Measurements from ENCODE around the gene SCYL2.
"Not testable (repeated sequence)": the region's sequence is repeated elsewhere in the genome, so short reads cannot be mapped to it uniquely, and the experiment has no call there.

SCYL2 gene

GRCh38 chr12:100274291-100274690, 7.3 kb downstream of the SCYL2 start:
- H3K4me3 ChIP-seq (ENCODE audit: low read length), result no peak overlapping the region
- TF ChIP-seq ZNF274 (IDR thresholded peaks at IDR 0.05; ENCODE audit: low read depth, low read length), result no peak

GRCh38 chr12:100279159-100279558, 12.2 kb downstream of the SCYL2 start:
- TF ChIP-seq ZNF274 (IDR thresholded peaks at IDR 0.05; ENCODE audit: low read depth, low read length), result no peak
- H3K4me3 ChIP-seq (ENCODE audit: low read length), result no peak overlapping the region

- TF ChIP-seq ZNF274 (IDR thresholded peaks at IDR 0.05; ENCODE audit: low read depth, low read length), result no peak
- H3K4me3 ChIP-seq (ENCODE audit: low read length), result no peak overlapping the region
These were observed 12.7 kb downstream of the SCYL2 start for GRCh38 chr12:100279607-100280244.

- H3K4me3 ChIP-seq (ENCODE audit: low read length), result not testable (repeated sequence)
These were observed 17.6 kb downstream of the SCYL2 start for GRCh38 chr12:100284556-100284955.

GRCh38 chr12:100289038-100289437, 22.1 kb downstream of the SCYL2 start:
- no peak overlapping the region for H3K4me3 ChIP-seq (ENCODE audit: low read length)
- no peak for TF ChIP-seq ZNF274 (IDR thresholded peaks at IDR 0.05; ENCODE audit: low read depth, low read length)

- H3K4me3 ChIP-seq (ENCODE audit: low read length), result no peak overlapping the region
- no peak for TF ChIP-seq ZNF274 (IDR thresholded peaks at IDR 0.05; ENCODE audit: low read depth, low read length)
These were observed 23.0 kb downstream of the SCYL2 start for GRCh38 chr12:100290016-100290415.

- H3K4me3 ChIP-seq (ENCODE audit: low read length), result no peak overlapping the region
- no peak for TF ChIP-seq ZNF274 (IDR thresholded peaks at IDR 0.05; ENCODE audit: low read depth, low read length)
These were observed 26.0 kb downstream of the SCYL2 start for GRCh38 chr12:100293017-100293416.

GRCh38 chr12:100294366-100294765, 27.4 kb downstream of the SCYL2 start:
- H3K4me3 ChIP-seq (ENCODE audit: low read length), result not testable (repeated sequence)

- TF ChIP-seq ZNF274 (IDR thresholded peaks at IDR 0.05; ENCODE audit: low read depth, low read length), result no peak
- no peak overlapping the region for H3K4me3 ChIP-seq (ENCODE audit: low read length)
These were observed 29.0 kb downstream of the SCYL2 start for GRCh38 chr12:100295764-100296555.

GRCh38 chr12:100302081-100302480, 35.1 kb downstream of the SCYL2 start:
- no peak overlapping the region for H3K4me3 ChIP-seq (ENCODE audit: low read length)
- no peak for TF ChIP-seq ZNF274 (IDR thresholded peaks at IDR 0.05; ENCODE audit: low read depth, low read length)

GRCh38 chr12:100303831-100304230, 36.9 kb downstream of the SCYL2 start:
- H3K4me3 ChIP-seq (ENCODE audit: low read length), result no peak overlapping the region
- no peak for TF ChIP-seq ZNF274 (IDR thresholded peaks at IDR 0.05; ENCODE audit: low read depth, low read length)

GRCh38 chr12:100304334-100304733, 37.4 kb downstream of the SCYL2 start:
- H3K4me3 ChIP-seq (ENCODE audit: low read length), result not testable (repeated sequence)

- H3K4me3 ChIP-seq (ENCODE audit: low read length), result not testable (repeated sequence)
These were observed 41.2 kb downstream of the SCYL2 start for GRCh38 chr12:100308138-100308537.

GRCh38 chr12:100311317-100311716, 44.3 kb downstream of the SCYL2 start:
- no peak for TF ChIP-seq ZNF274 (IDR thresholded peaks at IDR 0.05; ENCODE audit: low read depth, low read length)
- H3K4me3 ChIP-seq (ENCODE audit: low read length), result no peak overlapping the region

GRCh38 chr12:100317371-100317770, 50.4 kb downstream of the SCYL2 start:
- no peak for TF ChIP-seq ZNF274 (IDR thresholded peaks at IDR 0.05; ENCODE audit: low read depth, low read length)

GRCh38 chr12:100324498-100324897, 57.5 kb downstream of the SCYL2 start:
- no peak overlapping the region for H3K4me3 ChIP-seq (ENCODE audit: low read length)
- TF ChIP-seq ZNF274 (IDR thresholded peaks at IDR 0.05; ENCODE audit: low read depth, low read length), result no peak

More at GRCh38 chr12:100317371-100317770, 50.4 kb downstream of the SCYL2 start:
- H3K4me3 ChIP-seq (ENCODE audit: low read length), result no peak overlapping the region
